Fibroblast of peridontal ligament (primary cell): ENCODE results near the gene OR2V1.
"Not testable (repeated sequence)": the region's sequence is repeated elsewhere in the genome, so short reads cannot be mapped to it uniquely, and the experiment has no call there.

Source experiments
- DNase-seq: peaks from one replicate; pipeline ENCODE4 v3.0.0-alpha.2; 2010; ENCODE audit errors: extremely low read depth

Gene OR2V1, protein sequence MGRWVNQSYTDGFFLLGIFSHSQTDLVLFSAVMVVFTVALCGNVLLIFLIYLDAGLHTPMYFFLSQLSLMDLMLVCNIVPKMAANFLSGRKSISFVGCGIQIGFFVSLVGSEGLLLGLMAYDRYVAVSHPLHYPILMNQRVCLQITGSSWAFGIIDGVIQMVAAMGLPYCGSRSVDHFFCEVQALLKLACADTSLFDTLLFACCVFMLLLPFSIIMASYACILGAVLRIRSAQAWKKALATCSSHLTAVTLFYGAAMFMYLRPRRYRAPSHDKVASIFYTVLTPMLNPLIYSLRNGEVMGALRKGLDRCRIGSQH

DNA sequence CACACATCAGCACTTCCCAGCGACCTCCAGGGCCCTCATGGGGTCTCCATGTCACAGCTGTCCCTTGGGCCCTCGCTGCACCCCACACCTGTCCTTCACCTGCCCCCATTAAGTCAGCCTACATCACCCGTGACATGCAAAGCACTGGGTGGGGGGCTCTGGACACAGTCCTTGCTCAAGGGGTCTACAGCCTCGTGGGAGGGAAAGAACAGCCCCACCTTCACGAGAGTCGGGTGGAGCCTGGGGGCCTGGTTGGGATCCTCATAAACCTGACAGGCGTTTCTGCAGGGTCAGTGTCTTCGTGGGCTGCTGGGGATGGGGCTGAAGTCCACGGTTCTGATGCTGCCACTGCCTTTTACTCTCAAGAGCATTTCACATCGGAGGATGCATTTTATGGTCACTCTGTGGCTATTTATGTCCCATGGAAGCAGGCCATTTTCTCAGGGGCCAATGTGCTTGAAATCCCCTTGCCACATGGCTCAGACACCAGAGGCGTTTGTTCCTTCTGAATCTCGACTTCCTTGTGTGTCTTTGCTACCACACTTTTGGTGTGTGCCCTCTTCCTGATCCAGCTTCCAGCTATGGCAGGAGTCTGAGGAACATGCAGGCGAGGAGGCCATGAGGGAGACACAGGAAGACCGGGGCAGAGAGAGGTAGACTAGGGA, at the start of gene OR2V1:
OR2V1 (minus strand) TSS at position 338 of the 665 bp plus-strand sequence. CDS start 5,865 bp downstream, outside the sequence.
- no peak for DNase-seq

DNA sequence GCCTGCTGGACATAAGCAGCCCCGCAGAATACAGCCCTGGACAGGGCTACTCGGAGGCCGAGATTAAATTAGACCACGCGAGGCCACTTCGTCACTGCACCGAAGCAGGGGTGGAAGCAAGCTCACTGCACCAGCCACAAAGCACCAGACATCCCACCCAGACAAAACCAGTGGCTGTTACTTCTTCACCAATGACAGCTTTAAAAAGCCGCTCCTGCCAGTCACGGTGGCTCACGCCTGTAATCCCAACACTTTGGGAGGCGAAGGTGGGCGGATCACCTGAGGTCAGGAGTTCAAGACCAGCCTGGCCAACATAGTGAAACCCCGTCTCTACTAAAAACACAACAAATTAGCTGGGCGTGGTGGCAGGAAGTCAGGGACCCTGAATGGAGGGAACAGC, 46.6 kb upstream of the OR2V1 start:
- DNase-seq: not testable (repeated sequence)

- DNase-seq: no peak
These were observed 45.4 kb upstream of the OR2V1 start for GRCh38 chr5:181176254-181176952.

GRCh38 chr5:181173420-181174342, 42.7 kb upstream of the OR2V1 start:
- DNase-seq: no peak

- no peak for DNase-seq
These were observed 42.1 kb upstream of the OR2V1 start for GRCh38 chr5:181173027-181173419.

GRCh38 chr5:181171782-181172181, 40.8 kb upstream of the OR2V1 start:
- DNase-seq: no peak

DNA sequence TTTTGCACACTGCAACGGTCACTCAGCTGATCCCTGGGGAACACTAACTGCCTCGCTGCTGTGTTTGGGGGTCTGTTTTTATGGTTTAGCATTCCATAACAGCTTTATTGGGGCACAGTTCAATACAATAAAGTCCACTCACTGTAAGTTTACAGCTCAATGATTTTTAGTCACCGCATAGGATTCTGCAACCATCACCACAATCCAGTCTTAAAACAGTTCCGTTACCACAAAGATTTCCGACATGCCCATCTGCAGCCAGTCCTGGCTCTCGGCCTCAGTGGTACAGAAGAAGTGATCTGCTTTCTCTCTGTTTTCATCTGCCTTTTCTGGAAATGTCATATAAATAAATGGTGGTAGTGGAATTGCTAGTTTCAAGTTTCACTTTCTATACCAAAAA, 40.0 kb upstream of the OR2V1 start:
- DNase-seq: peak; percentile 68

- no peak for DNase-seq
These were observed 39.4 kb upstream of the OR2V1 start for GRCh38 chr5:181170237-181170825.

DNA sequence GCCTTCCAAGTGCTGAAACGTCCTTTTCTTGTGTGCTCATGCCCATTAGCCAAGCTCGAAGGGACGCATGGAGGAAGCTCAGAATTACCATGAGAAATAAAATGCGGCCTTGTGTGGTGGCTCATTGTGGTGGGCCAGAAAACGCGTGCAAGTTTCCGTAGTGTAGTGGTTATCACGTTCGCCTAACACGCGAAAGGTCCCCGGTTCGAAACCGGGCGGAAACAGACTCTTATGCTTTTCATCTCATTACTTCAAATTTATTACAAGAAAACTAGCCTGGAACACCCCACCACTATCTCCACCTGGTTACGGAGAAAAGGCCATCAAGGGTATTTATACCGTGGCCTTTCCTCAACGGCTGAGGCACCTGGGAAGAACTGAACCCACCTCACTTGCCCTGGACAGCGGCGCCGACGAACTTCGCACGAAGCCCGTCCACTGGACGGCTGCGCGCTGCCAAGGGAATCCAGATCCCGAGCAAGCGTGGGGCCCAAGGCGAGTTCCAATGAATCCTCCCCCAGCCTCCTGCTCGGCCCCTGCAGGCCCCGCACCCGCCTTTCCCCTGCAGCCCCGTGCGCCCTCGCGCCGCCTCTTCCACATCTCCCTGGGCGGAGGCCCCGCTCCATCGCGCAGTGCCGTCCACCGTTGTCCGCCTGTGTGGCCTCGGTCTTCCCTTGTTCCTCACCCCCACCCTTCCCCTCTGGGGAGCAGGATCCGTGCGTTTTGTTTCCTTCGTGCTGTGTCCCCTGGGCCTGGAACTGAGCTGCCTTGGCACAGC, 38.7 kb upstream of the OR2V1 start:
- DNase-seq: peak; percentile 67

DNA sequence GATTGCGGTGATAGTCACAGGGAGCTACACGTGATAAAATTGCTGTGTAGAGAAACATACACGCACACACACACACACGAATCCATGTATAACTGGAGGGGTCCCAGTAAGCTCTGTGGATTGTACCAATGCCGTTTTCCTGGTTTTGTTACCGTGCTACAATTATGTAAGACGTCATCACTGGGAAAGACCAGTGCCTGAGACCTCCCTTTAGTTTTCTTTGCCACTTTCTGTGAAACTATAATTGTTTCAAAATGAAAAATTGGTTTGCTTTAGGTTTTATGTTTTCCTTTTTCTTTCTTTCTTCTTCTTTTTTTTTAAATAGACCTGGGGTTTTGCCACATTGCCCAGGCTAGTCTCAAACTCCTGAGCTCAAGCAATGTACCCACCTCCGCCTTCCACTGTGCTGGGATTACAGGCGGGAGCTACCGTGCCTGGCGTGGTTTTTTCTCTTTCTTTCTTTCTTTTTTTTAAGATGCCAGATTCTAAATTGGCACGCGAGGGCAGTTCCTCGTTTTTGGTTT, 37.7 kb upstream of the OR2V1 start:
- no peak for DNase-seq

DNA sequence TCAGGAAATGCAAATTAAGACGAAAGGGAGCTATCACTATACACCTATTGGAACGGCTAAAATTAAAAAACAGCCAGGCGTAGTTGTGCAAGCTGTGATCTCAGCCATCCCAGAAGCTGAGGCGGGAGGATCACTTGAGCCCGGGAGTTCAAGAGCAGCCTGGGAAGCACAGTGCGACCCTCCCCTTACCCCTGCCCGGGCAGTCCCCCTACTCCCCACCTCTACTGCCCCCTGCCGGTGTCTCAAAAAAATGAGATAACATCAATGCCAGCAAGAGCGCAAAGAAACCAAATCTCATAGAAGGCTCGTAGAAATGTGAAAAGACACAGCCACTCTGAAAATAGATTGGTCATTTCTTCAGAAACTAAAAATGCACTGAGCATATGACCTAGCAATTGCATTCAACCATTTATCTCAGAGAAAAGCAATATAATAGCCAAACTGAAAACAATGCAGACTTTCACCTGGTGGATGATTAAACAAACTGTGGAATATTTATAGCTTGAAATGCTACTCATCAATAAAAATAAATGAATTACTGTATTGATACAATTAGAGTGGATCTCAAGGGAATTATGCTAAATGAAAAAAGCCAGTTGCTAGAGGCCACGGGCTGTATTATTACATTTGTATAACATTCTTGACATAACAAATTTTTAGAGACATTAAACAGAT, 37.0 kb upstream of the OR2V1 start:
- no peak for DNase-seq

GRCh38 chr5:181166812-181167733, 36.1 kb upstream of the OR2V1 start:
- no peak for DNase-seq

DNA sequence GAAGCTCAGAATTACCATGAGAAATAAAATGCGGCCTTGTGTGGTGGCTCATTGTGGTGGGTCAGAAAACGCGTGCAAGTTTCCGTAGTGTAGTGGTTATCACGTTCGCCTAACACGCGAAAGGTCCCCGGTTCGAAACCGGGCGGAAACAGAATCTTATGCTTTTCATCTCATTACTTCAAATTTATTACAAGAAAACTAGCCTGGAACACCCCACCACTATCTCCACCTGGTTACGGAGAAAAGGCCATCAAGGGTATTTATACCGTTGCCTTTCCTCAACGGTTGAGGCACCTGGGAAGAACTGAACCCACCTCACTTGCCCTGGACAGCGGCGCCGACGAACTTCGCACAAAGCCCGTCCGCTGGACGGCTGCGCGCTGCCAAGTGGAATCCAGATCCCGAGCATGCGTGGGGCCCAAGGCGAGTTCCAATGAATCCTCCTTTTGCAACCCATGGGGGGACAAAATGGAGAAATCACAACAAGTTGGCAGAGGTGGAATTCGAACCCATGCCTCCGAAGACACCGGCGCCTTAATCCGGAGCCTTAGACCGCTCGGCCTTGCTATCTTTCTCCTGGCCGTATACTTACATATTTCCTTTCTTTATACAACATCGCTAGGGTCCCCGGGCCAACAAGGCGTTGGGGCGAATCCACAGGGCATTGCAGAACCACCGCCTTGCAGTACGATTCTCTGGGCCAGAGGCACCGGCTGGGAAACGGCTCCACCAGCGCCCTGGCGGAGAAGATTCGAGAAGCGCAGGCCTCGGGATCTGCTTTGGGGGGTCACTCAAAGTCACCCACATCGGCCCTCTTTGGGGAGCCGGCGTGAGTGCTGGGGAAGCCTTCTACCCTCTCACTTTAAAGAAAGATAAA, 33.3 kb upstream of the OR2V1 start:
- no peak for DNase-seq

- DNase-seq: no peak
These were observed 32.6 kb upstream of the OR2V1 start for GRCh38 chr5:181163487-181164075.

GRCh38 chr5:181161534-181162175, 30.7 kb upstream of the OR2V1 start:
- no peak for DNase-seq

- DNase-seq: peak; percentile 58
These were observed 30.0 kb upstream of the OR2V1 start for GRCh38 chr5:181160755-181161533.
